H1 (cell line): Measurements from ENCODE around the gene PPP1R11. TPM values are rescaled to one million over a fixed set of nuclear protein-coding genes. Genes with fewer than 3 reads are reported as not detected.

Source experiments
- CTCF ChIA-PET: fragments of 300-600 bp; sonication (Branson Sonifier 250); formaldehyde crosslinking; loops from one replicate; lab custom pipeline; 2021; ENCODE audit not compliant: partially characterized antibody; lab: Charles Lee
- POLR2A ChIA-PET: fragments of 300-600 bp; sonication (Branson Sonifier 250); formaldehyde crosslinking; loops from one replicate; lab custom pipeline; 2021; ENCODE audit warnings: inconsistent platforms; ENCODE audit not compliant: partially characterized antibody; lab: Charles Lee
- DNase-seq, 2 experiments: peaks; one replicate each; pipeline versions ENCODE4 v3.0.0 to v3.0.0-alpha.2; 2010 to 2022; ENCODE audit warnings: low spot score in 2 of 2, low read depth in 1 of 2, mixed read lengths in 1 of 2
- FAIRE-seq: peaks from 2 replicates; lab custom pipeline; 2011; peaks lifted over from hg19 to GRCh38; lab: Jason Lieb, UNC
- H2AFZ ChIP-seq: 2 replicates; pipeline ENCODE4 v1.8.1; 2012; ENCODE audit warnings: low read length, inconsistent platforms
- H2AK5ac ChIP-seq: 2 replicates; pipeline ENCODE4 v1.6.1; 2013; ENCODE audit warnings: low read depth, low read length
- H2BK120ac ChIP-seq: replicated peaks from 2 replicates; pipeline ENCODE3; 2013; ENCODE audit warnings: low read depth, low read length, inconsistent platforms
- H2BK12ac ChIP-seq: 2 replicates; pipeline ENCODE4 v1.6.1; 2013; ENCODE audit warnings: low read depth, low read length
- H2BK15ac ChIP-seq: 2 replicates; pipeline ENCODE4 v1.6.1; 2013; ENCODE audit warnings: low read length
- H2BK20ac ChIP-seq: 2 replicates; pipeline ENCODE4 v1.6.1; 2013; ENCODE audit warnings: low read length
- H2BK5ac ChIP-seq: 2 replicates; pipeline ENCODE4 v1.6.1; 2013; ENCODE audit warnings: low read depth, low read length
- H3K14ac ChIP-seq: 2 replicates; pipeline ENCODE4 v1.6.1; 2013; ENCODE audit warnings: inconsistent platforms; ENCODE audit not compliant: insufficient read length
- H3K18ac ChIP-seq: 2 replicates; pipeline ENCODE4 v1.6.1; 2013; ENCODE audit warnings: low read length; ENCODE audit errors: extremely low read depth
- H3K23ac ChIP-seq: 2 replicates; pipeline ENCODE4 v1.6.1; 2013; ENCODE audit warnings: inconsistent platforms; ENCODE audit not compliant: insufficient read length
- H3K23me2 ChIP-seq: 2 replicates; pipeline ENCODE4 v1.6.1; 2013; ENCODE audit warnings: low read depth, low read length
- H3K27ac ChIP-seq: 2 replicates; pipeline ENCODE4 v1.6.1; 2011; ENCODE audit warnings: low read depth, low read length, inconsistent platforms
- H3K27me3 ChIP-seq, 4 experiments: replicated peaks in 1 of 4; 1 replicate in 1 of 4; 2 replicates in 3 of 4; pipeline versions ENCODE4 v1.6.1 to v1.8.1; 2011 to 2013; ENCODE audit warnings: low read length in 3 of 4, mild to moderate bottlenecking in 3 of 4, inconsistent platforms in 2 of 4, mixed read lengths in 2 of 4, moderate library complexity in 1 of 4; ENCODE audit not compliant: control insufficient read depth in 3 of 4, insufficient read depth in 3 of 4; ENCODE audit errors: extremely low read depth in 1 of 4
- H3K36me3 ChIP-seq, 4 experiments: 2 replicates each; pipeline versions ENCODE4 v1.6.1 to v1.8.1; 2011 to 2013; ENCODE audit warnings: mild to moderate bottlenecking in 4 of 4, low read length in 3 of 4, moderate library complexity in 2 of 4, control low read depth in 1 of 4, inconsistent platforms in 1 of 4; ENCODE audit not compliant: insufficient read depth in 4 of 4, control insufficient read depth in 2 of 4
- H3K4ac ChIP-seq: replicated peaks from 2 replicates; pipeline ENCODE3; 2013; ENCODE audit warnings: low read length, low read depth, mixed read lengths, inconsistent platforms; ENCODE audit not compliant: insufficient read length
- H3K4me1 ChIP-seq, 4 experiments: replicated peaks in 1 of 4; 1 replicate in 1 of 4; 2 replicates in 3 of 4; pipeline versions ENCODE4 v1.6.1 to v1.8.1; 2011 to 2013; ENCODE audit warnings: low read length in 3 of 4, inconsistent platforms in 2 of 4, mixed read lengths in 1 of 4; ENCODE audit not compliant: insufficient read depth in 4 of 4, control insufficient read depth in 3 of 4
- H3K4me2 ChIP-seq, 2 experiments: 2 replicates each; pipeline versions ENCODE4 v1.6.1 to v1.8.1; 2011 to 2013; ENCODE audit warnings: low read depth in 2 of 2, low read length in 2 of 2, control low read depth in 1 of 2, inconsistent platforms in 1 of 2, mild to moderate bottlenecking in 1 of 2; ENCODE audit not compliant: insufficient read depth in 1 of 2
- H3K4me3 ChIP-seq, 4 experiments: fragments of 200-600, 300-600 bp in 1 of 4; sonication (generic), shearing (Covaris generic), sonication (Bioruptor Twin) in 1 of 4; 2 replicates each; pipeline versions ENCODE4 v1.5.1 to v1.8.1; 2011 to 2016; ENCODE audit warnings: low read length in 4 of 4, low read depth in 3 of 4, control low read depth in 2 of 4, inconsistent platforms in 2 of 4, mild to moderate bottlenecking in 2 of 4, mixed read lengths in 1 of 4, moderate library complexity in 1 of 4; ENCODE audit not compliant: insufficient read depth in 2 of 4; ENCODE audit errors: extremely low read depth in 1 of 4
- H3K56ac ChIP-seq: replicated peaks from 2 replicates; pipeline ENCODE3; 2013; ENCODE audit warnings: low read depth, mild to moderate bottlenecking, mixed read lengths, low read length, inconsistent platforms; ENCODE audit not compliant: insufficient read length
- H3K79me1 ChIP-seq: 2 replicates; pipeline ENCODE4 v1.6.1; 2013; ENCODE audit warnings: low read depth, low read length, control low read depth
- H3K79me2 ChIP-seq, 2 experiments: 2 replicates each; pipeline versions ENCODE4 v1.6.1 to v1.8.1; 2012 to 2013; ENCODE audit warnings: low read length in 2 of 2, mild to moderate bottlenecking in 2 of 2, inconsistent platforms in 1 of 2; ENCODE audit not compliant: insufficient read depth in 2 of 2, control insufficient read depth in 1 of 2
- H3K9ac ChIP-seq, 4 experiments: replicated peaks in 1 of 4; 1 replicate in 1 of 4; 2 replicates in 3 of 4; pipeline versions ENCODE4 v1.6.1 to v1.8.1; 2011 to 2013; ENCODE audit warnings: low read depth in 3 of 4, low read length in 3 of 4, control low read depth in 2 of 4, mild to moderate bottlenecking in 2 of 4, moderate library complexity in 2 of 4, inconsistent platforms in 1 of 4; ENCODE audit errors: extremely low read depth in 1 of 4
- H3K9me3 ChIP-seq, 2 experiments: 2 replicates each; pipeline versions ENCODE4 v1.6.1 to v1.8.1; 2012 to 2013; ENCODE audit warnings: mild to moderate bottlenecking in 2 of 2, moderate library complexity in 2 of 2, control low read depth in 1 of 2, inconsistent platforms in 1 of 2, low read depth in 1 of 2, low read length in 1 of 2, mixed read lengths in 1 of 2; ENCODE audit not compliant: insufficient read depth in 2 of 2
- H4K20me1 ChIP-seq, 2 experiments: replicated peaks in 1 of 2; 2 replicates each; pipeline versions ENCODE3 to v1.8.1; 2011 to 2013; ENCODE audit warnings: inconsistent platforms in 2 of 2, low read length in 2 of 2, mild to moderate bottlenecking in 1 of 2; ENCODE audit not compliant: insufficient read depth in 2 of 2, control insufficient read depth in 1 of 2
- H4K5ac ChIP-seq: 2 replicates; pipeline ENCODE4 v1.6.1; 2013; ENCODE audit warnings: low read length, low read depth, mixed read lengths, inconsistent platforms; ENCODE audit not compliant: insufficient read length
- H4K8ac ChIP-seq: 2 replicates; pipeline ENCODE4 v1.8.0; 2013; ENCODE audit warnings: mild to moderate bottlenecking, moderate library complexity, low read length, inconsistent platforms; ENCODE audit not compliant: insufficient read depth; ENCODE audit errors: extremely low read depth
- H4K91ac ChIP-seq: replicated peaks from 2 replicates; pipeline ENCODE3; 2013; ENCODE audit warnings: low read length, mixed read lengths, inconsistent platforms; ENCODE audit not compliant: insufficient read length
- EZH2 ChIP-seq: fragments of 200-600 bp; sonication (generic); IDR thresholded peaks from 2 replicates; pipeline ENCODE4 v1.7.1; 2012; ENCODE audit warnings: low read depth, mild to moderate bottlenecking, moderate library complexity, low read length, inconsistent platforms; ENCODE audit not compliant: severe bottlenecking
- KDM1A ChIP-seq: fragments of 200-600, 300-600 bp; sonication (generic); IDR thresholded peaks from 2 replicates; pipeline ENCODE4 v1.7.1; 2016; ENCODE audit warnings: mild to moderate bottlenecking, low read length, borderline replicate concordance
- WGBS, 2 experiments: shearing (Covaris generic) in 1 of 2; methylation state at CpG; one replicate each; pipeline versions ENCODE4 v1.1.6 to v1.1.7; 2013 to 2015; ENCODE audit warnings: low lambda C conversion rate in 2 of 2, mixed read lengths in 2 of 2, inconsistent platforms in 1 of 2, low coverage in 1 of 2, missing lambda C conversion rate in 1 of 2; ENCODE audit not compliant: insufficient replicate concordance in 2 of 2, insufficient coverage in 1 of 2, insufficient read length in 1 of 2; ENCODE audit errors: extremely low coverage in 1 of 2, missing lambda C conversion rate in 1 of 2; 5-methylcytosine and 5-hydroxymethylcytosine counted together
- polyA plus RNA-seq, 7 experiments: library from polyadenylated mRNA; depleted of rRNA in 3 of 7; stranded (reverse) in 5 of 7; unstranded in 2 of 7; fragments of >200 nt in 5 of 7; fragments of 200-250 nt in 2 of 7; gene quantifications; 1 replicate in 5 of 7; 2 replicates in 1 of 7; 4 replicates in 1 of 7; pipeline versions ENCODE4 v1.2.1 to v1.2.3, GENCODE V29; 2011 to 2013; ENCODE audit warnings: missing spikeins in 2 of 7, mixed read lengths in 2 of 7
- total RNA-seq: library from RNA; stranded (reverse); fragmentation: NEBNext Ultra II Directional; extraction: Animal tissue kit (Norgen Biotek cat#: 25700); gene quantifications from 2 replicates; pipeline ENCODE4 v1.2.1, GENCODE V29; 2021

PPP1R11 gene
- total and polyA plus RNA-seq, 2 of the 8 experiments (the other 6 are each of a cell fraction or from before 2014, with no cell fraction given): 26.1 to 32.8 TPM

DNA sequence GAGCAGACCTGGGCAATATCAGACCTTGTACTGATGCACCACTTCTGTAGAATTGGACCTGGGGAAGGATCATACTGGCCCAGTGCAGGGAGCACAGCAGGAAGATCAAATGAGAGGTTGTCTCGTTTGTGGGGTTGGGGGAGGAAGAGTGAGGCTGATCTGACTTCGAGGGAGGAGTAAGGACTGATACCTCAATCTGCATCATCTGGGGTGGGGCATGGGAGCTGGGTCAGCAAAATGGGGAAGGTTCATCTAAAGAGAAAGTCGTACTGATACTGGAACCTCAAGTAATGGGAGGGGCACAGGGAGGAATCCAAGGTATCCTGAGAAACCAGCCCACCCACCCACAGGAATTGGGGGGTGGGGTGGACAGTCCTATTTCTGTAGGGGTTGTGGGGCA lies 4.9 kb downstream of the PPP1R11 start:
- Histone ChIP-seq H3K79me1 (no peaks in the 10 kb centered on the region), H3K27ac (no peak overlapping the region), H2BK120ac (no peak overlapping the region), H3K9me3 (no peaks in the 10 kb centered on the region), H3K9ac (peak overlapping the region in 1 of 4 experiments; percentile 33; a peak in 1 of 7 replicates), H3K56ac (no peak overlapping the region), H3K14ac (no peak overlapping the region), H2BK5ac (no peak overlapping the region), H2BK12ac (peak overlapping the region; percentile 75; the same call in 1 of the 2 replicates), H3K36me3 (no peaks in the 10 kb centered on the region), H3K27me3 (peaks cover 39 to 61% (median 57%) of the 10 kb centered on the region in 4 experiments), H3K79me2 (no peaks in the 10 kb centered on the region), H2BK15ac (no peak overlapping the region; the same call in 1 of the 2 replicates), H3K4me2 (peak overlapping the region; percentile 76 to 81), H3K4ac (no peak overlapping the region), H4K91ac (no peak overlapping the region), H2AK5ac (0 out of 2 replicates have a peak overlapping the region, but pooled peaks have one; percentile 65), H3K23me2 (peaks cover 26% of the 10 kb centered on the region), H4K20me1 (no peaks in the 10 kb centered on the region), H4K5ac (no peak overlapping the region), H2AFZ (no peak overlapping the region), H2BK20ac (no peak overlapping the region), H4K8ac (no peak overlapping the region), H3K4me3 (peak overlapping the region; percentile 12 to 58 (median 18); a peak in 5 of 8 replicates), H3K18ac (no peak overlapping the region), H3K4me1 (peaks cover 10 to 30% (median 14%) of the 10 kb centered on the region in 4 experiments; a peak in 6 of 7 replicates), H3K23ac (no peak overlapping the region)
- WGBS, 2 experiments: 71% methylated on average over 3 of the region's 3 CpGs; no CpG with 5 or more reads in 1 of the 2 experiments
- peak; percentile 37 for TF ChIP-seq EZH2
- TF ChIP-seq KDM1A: no peak
- no peak for FAIRE-seq
- no peak for DNase-seq
- ChIA-PET POLR2A (interaction anchor here (3.2 kb wide), 1 partner anchor 11 kb away, joined by 21 read pairs; the partner anchor contains the start of gene POLR1H), CTCF (interaction anchor here (1.2 to 1.8 kb wide), 3 partner anchors 32 to 279 kb away, joined by 3 to 7 read pairs (median 5); no protein-coding TSS in a partner anchor)
